Measurements from ENCODE around the gene STAG1. TPM values are rescaled to one million over a fixed set of nuclear protein-coding genes. Genes with fewer than 3 reads are reported as not detected.

The STAG1 gene
- polyA plus RNA-seq, 1 of the 3 experiments (the other 2 are of a cell fraction) = 5.5 TPM

DNA sequence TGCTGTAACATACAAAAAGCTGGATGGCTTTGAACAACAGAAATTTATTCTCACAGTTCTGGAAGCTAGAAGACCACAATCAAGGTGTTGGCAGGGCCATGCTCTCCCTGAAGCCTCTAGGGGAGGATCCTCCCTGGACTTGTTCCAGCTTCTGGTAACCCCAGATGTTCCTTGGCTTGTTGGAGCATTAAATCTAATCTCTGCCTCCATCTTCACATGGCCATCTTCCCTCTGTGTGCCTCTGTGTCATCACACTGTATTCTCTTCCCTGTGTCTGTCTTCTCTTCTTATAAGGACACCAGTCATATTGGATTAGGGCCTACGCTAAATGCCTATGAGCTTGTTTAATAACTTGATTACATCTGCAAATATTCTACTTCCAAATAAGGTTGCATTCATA, 109.5 kb downstream of the STAG1 start:
- no peak overlapping the region for H3K9ac ChIP-seq
- 82% methylated on average over 1 of the region's 1 CpG for WGBS (ENCODE audit: low lambda C conversion rate)
- no peaks in the 10 kb centered on the region for H3K9me2 ChIP-seq
- H3F3A ChIP-seq (replicated peaks; ENCODE audit: insufficient read depth) = no peaks in the 10 kb centered on the region
- no peaks in the 10 kb centered on the region; the same call in 1 of the 2 replicates for H3K9me3 ChIP-seq
- no peak overlapping the region for H3K4me3 ChIP-seq (ENCODE audit: low read depth in 2 of 2, low read length in 1 of 2)
- H3K79me2 ChIP-seq (ENCODE audit: insufficient read depth) = peaks cover 99% of the 10 kb centered on the region
- no peak overlapping the region for H3K27ac ChIP-seq (ENCODE audit: low read depth in 2 of 2, low read length in 1 of 2)
- no peaks in the 10 kb centered on the region for H3K36me3 ChIP-seq (replicated peaks in 1 of 2; ENCODE audit: control insufficient read depth in 1 of 2, insufficient read depth in 2 of 2, low read length in 1 of 2)
- peaks cover 17% of the 10 kb centered on the region for H4K20me1 ChIP-seq (ENCODE audit: insufficient read depth)
- ChIA-PET CTCF (interaction anchor here (0.7 kb wide), 1 partner anchor 109 kb away, joined by 3 read pairs; the partner anchor contains the start of gene STAG1), POLR2A (no interaction called here)
- no peak overlapping the region for H3K4me2 ChIP-seq
- peaks cover 2 to 8% of the 10 kb centered on the region in 2 experiments; a peak in 3 of 4 replicates for H3K4me1 ChIP-seq (ENCODE audit: control insufficient read depth in 1 of 2, insufficient read depth in 2 of 2, low read depth in 1 of 2, low read length in 1 of 2)
- peak; percentile 21 for DNase-seq
- H2AFZ ChIP-seq (ENCODE audit: low read depth) = no peak overlapping the region
- TF ChIP-seq GATA2 (CRISPR knock-in tag; IDR thresholded peaks at IDR 0.05) (peak; percentile 45; the same call in 1 of the 2 replicates), RXRA (IDR thresholded peaks at IDR 0.05; ENCODE audit: borderline replicate concordance, low read depth) (no peak), SIN3A (IDR thresholded peaks at IDR 0.05; ENCODE audit: borderline replicate concordance, low read depth, low read length) (no peak), TAF1 (IDR thresholded peaks at IDR 0.05; ENCODE audit: borderline replicate concordance, low read depth, low read length) (no peak), SMC3 (IDR thresholded peaks at IDR 0.05; ENCODE audit: low read depth, low read length) (no peak)
- TF ChIP-seq, protein P1, sequence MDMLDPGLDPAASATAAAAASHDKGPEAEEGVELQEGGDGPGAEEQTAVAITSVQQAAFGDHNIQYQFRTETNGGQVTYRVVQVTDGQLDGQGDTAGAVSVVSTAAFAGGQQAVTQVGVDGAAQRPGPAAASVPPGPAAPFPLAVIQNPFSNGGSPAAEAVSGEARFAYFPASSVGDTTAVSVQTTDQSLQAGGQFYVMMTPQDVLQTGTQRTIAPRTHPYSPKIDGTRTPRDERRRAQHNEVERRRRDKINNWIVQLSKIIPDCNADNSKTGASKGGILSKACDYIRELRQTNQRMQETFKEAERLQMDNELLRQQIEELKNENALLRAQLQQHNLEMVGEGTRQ (IDR thresholded peaks at IDR 0.05; ENCODE audit: borderline replicate concordance, low read depth, low read length) = no peak
- TF ChIP-seq, protein P2, sequence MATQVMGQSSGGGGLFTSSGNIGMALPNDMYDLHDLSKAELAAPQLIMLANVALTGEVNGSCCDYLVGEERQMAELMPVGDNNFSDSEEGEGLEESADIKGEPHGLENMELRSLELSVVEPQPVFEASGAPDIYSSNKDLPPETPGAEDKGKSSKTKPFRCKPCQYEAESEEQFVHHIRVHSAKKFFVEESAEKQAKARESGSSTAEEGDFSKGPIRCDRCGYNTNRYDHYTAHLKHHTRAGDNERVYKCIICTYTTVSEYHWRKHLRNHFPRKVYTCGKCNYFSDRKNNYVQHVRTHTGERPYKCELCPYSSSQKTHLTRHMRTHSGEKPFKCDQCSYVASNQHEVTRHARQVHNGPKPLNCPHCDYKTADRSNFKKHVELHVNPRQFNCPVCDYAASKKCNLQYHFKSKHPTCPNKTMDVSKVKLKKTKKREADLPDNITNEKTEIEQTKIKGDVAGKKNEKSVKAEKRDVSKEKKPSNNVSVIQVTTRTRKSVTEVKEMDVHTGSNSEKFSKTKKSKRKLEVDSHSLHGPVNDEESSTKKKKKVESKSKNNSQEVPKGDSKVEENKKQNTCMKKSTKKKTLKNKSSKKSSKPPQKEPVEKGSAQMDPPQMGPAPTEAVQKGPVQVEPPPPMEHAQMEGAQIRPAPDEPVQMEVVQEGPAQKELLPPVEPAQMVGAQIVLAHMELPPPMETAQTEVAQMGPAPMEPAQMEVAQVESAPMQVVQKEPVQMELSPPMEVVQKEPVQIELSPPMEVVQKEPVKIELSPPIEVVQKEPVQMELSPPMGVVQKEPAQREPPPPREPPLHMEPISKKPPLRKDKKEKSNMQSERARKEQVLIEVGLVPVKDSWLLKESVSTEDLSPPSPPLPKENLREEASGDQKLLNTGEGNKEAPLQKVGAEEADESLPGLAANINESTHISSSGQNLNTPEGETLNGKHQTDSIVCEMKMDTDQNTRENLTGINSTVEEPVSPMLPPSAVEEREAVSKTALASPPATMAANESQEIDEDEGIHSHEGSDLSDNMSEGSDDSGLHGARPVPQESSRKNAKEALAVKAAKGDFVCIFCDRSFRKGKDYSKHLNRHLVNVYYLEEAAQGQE (IDR thresholded peaks at IDR 0.05; ENCODE audit: low read depth, low read length) = no peak
- H3K27me3 ChIP-seq (ENCODE audit: insufficient read depth) = no peaks in the 10 kb centered on the region

DNA sequence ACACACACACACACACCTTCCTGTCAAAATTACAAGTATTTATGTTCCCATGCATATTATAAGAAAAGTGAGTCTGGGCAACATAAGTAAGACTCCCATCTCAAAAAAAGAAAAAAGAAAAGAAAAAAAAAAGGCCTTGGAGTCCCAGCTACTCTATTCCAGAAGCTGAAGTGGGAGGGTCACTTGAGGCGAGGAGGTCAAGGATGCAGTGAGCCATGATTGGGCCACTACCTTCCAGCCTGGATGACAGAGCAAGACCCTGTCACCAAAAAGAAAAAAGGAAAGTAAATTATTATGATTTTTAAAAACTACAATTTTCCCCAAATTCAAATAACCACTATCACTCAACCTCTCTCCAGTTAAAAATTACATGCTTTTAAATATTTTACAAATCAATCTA, 113.1 kb downstream of the STAG1 start:
- H3K4me3 ChIP-seq (ENCODE audit: low read depth in 2 of 2, low read length in 1 of 2) = no peak overlapping the region
- DNase-seq = no peak
- WGBS (ENCODE audit: low lambda C conversion rate) = 100% methylated on average over 1 of the region's 1 CpG
- H2AFZ ChIP-seq (ENCODE audit: low read depth) = no peak overlapping the region
- peaks cover 24% of the 10 kb centered on the region for H4K20me1 ChIP-seq (ENCODE audit: insufficient read depth)
- peaks cover 0 to 15% of the 10 kb centered on the region in 2 experiments for H3K36me3 ChIP-seq (replicated peaks in 1 of 2; ENCODE audit: control insufficient read depth in 1 of 2, insufficient read depth in 2 of 2, low read length in 1 of 2)
- no peaks in the 10 kb centered on the region for H3K9me2 ChIP-seq
- H3F3A ChIP-seq (replicated peaks; ENCODE audit: insufficient read depth) = peaks cover 6% of the 10 kb centered on the region
- peaks cover 99% of the 10 kb centered on the region for H3K79me2 ChIP-seq (ENCODE audit: insufficient read depth)
- POLR2A ChIA-PET = no interaction called here
- H3K9ac ChIP-seq = no peak overlapping the region
- no peak overlapping the region for H3K4me2 ChIP-seq
- TF ChIP-seq JUND (IDR thresholded peaks at IDR 0.05) (no peak), FOSL2 (IDR thresholded peaks at IDR 0.05; ENCODE audit: borderline replicate concordance, low read depth) (no peak), TAF1 (IDR thresholded peaks at IDR 0.05; ENCODE audit: borderline replicate concordance, low read depth, low read length) (no peak), MXI1 (IDR thresholded peaks at IDR 0.05; ENCODE audit: low read depth, low read length) (no peak), FOXJ3 (CRISPR knock-in tag; IDR thresholded peaks at IDR 0.05) (no peak), TCF12 (IDR thresholded peaks at IDR 0.05) (no peak), SMC3 (IDR thresholded peaks at IDR 0.05; ENCODE audit: low read depth, low read length) (no peak), GATA2 (CRISPR knock-in tag; IDR thresholded peaks at IDR 0.05) (no peak), GABPA (IDR thresholded peaks at IDR 0.05; ENCODE audit: low read depth) (no peak)
- TF ChIP-seq, protein P3, sequence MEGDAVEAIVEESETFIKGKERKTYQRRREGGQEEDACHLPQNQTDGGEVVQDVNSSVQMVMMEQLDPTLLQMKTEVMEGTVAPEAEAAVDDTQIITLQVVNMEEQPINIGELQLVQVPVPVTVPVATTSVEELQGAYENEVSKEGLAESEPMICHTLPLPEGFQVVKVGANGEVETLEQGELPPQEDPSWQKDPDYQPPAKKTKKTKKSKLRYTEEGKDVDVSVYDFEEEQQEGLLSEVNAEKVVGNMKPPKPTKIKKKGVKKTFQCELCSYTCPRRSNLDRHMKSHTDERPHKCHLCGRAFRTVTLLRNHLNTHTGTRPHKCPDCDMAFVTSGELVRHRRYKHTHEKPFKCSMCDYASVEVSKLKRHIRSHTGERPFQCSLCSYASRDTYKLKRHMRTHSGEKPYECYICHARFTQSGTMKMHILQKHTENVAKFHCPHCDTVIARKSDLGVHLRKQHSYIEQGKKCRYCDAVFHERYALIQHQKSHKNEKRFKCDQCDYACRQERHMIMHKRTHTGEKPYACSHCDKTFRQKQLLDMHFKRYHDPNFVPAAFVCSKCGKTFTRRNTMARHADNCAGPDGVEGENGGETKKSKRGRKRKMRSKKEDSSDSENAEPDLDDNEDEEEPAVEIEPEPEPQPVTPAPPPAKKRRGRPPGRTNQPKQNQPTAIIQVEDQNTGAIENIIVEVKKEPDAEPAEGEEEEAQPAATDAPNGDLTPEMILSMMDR (IDR thresholded peaks at IDR 0.05) = no peak
- TF ChIP-seq, protein P1 (IDR thresholded peaks at IDR 0.05; ENCODE audit: borderline replicate concordance, low read depth, low read length) = no peak
- TF ChIP-seq, protein P4, sequence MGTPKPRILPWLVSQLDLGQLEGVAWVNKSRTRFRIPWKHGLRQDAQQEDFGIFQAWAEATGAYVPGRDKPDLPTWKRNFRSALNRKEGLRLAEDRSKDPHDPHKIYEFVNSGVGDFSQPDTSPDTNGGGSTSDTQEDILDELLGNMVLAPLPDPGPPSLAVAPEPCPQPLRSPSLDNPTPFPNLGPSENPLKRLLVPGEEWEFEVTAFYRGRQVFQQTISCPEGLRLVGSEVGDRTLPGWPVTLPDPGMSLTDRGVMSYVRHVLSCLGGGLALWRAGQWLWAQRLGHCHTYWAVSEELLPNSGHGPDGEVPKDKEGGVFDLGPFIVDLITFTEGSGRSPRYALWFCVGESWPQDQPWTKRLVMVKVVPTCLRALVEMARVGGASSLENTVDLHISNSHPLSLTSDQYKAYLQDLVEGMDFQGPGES (IDR thresholded peaks at IDR 0.05; ENCODE audit: low read depth, low read length) = no peak
- CTCF ChIA-PET = no interaction called here
- H3K4me1 ChIP-seq (ENCODE audit: control insufficient read depth in 1 of 2, insufficient read depth in 2 of 2, low read depth in 1 of 2, low read length in 1 of 2) = peaks cover 2 to 8% of the 10 kb centered on the region in 2 experiments; a peak in 3 of 4 replicates
- no peak overlapping the region for H3K27ac ChIP-seq (ENCODE audit: low read depth in 2 of 2, low read length in 1 of 2)
- H3K27me3 ChIP-seq (ENCODE audit: insufficient read depth) = no peaks in the 10 kb centered on the region
- H3K9me3 ChIP-seq = no peaks in the 10 kb centered on the region; the same call in 1 of the 2 replicates
